K562 (cell line): ENCODE measurements around the gene PHF1. TPM values are rescaled to one million over a fixed set of nuclear protein-coding genes. Genes with fewer than 3 reads are reported as not detected.

Experiments used
- BRD9 ChIP-seq: fragments of 450-650 bp; IDR thresholded peaks from 2 replicates; pipeline ENCODE4 v1.6.1; 2018; ENCODE audit warnings: low read depth; ENCODE audit not compliant: partially characterized antibody
- CREBBP ChIP-seq: IDR thresholded peaks from one replicate; pipeline ENCODE4 v1.6.1; 2012; ENCODE audit warnings: low read depth, mild to moderate bottlenecking, control low read depth, inconsistent platforms, low read length
- ELF2 ChIP-seq: fragments of 250-450 bp; sonication (Bioruptor Pico); IDR thresholded peaks from 2 replicates; pipeline ENCODE4 v1.5.0; 2021; ENCODE audit warnings: mild to moderate bottlenecking
- POLR2AphosphoS2 ChIP-seq: IDR thresholded peaks from 2 replicates; pipeline ENCODE4 v1.6.1; 2012; ENCODE audit warnings: low read length, improper control_type of control experiment
- TSC22D4 ChIP-seq: fragments of 450-650 bp; IDR thresholded peaks from 2 replicates; pipeline ENCODE4 v1.6.1; 2016; ENCODE audit warnings: missing genetic modification characterization, missing biosample characterization, control low read depth
- ZFPM2 ChIP-seq: fragments of 250-450 bp; sonication (Bioruptor Pico); IDR thresholded peaks from 2 replicates; pipeline ENCODE4 v1.5.1; 2022; ENCODE audit warnings: mild to moderate bottlenecking
- ZNF175 ChIP-seq: fragments of 200-800 bp; sonication (Bioruptor generic); IDR thresholded peaks from 2 replicates; pipeline ENCODE4 v1.6.1; 2016; ENCODE audit warnings: low read depth, mild to moderate bottlenecking, missing genetic modification characterization, missing compliant biosample characterization
- ZNF41 ChIP-seq: fragments of 250-450 bp; sonication (Bioruptor Pico); conservative IDR thresholded peaks from 2 replicates; pipeline ENCODE4 v1.4.0; 2020; ENCODE audit warnings: mild to moderate bottlenecking
- polyA plus RNA-seq, 8 experiments: library from polyadenylated mRNA; depleted of rRNA in 4 of 8; stranded (reverse) in 5 of 8; unstranded in 3 of 8; fragments of >200 nt; fragmentation: Nextera tagmentation in 2 of 8; fragmentation: Illumina TruSeq in 1 of 8; extraction: Ambion mirVana in 2 of 8; extraction: Trizol in 1 of 8; gene quantifications; 2 replicates each; pipeline versions ENCODE4 v1.2.1 to v1.2.3, GENCODE V29; 2011 to 2014; ENCODE audit warnings: inconsistent platforms in 1 of 8, missing spikeins in 1 of 8
- total RNA-seq, 7 experiments: library from RNA; depleted of rRNA in 6 of 7; stranded (reverse); fragments of >200 nt in 6 of 7; fragmentation: Illumina TruSeq in 2 of 7; extraction: Trizol in 2 of 7; gene quantifications; 2 replicates each; pipeline versions ENCODE4 v1.2.1 to v1.2.3, GENCODE V29; 2011 to 2021; ENCODE audit warnings: low replicate concordance in 1 of 7
- TF ChIP-seq, protein P1 (sequence below): fragments of 450-650 bp; IDR thresholded peaks from 2 replicates; pipeline ENCODE4 v1.6.1; 2017; ENCODE audit warnings: antibody characterized with exemption, mild to moderate bottlenecking
- TF ChIP-seq, protein P2 (sequence below): sonication (generic); formaldehyde crosslinking; IDR thresholded peaks from 2 replicates; pipeline ENCODE4 v1.4.0; 2020; ENCODE audit warnings: mild to moderate bottlenecking, missing genetic modification reagents
- TF ChIP-seq, protein P3 (sequence below): sonication (generic); formaldehyde crosslinking; IDR thresholded peaks from 2 replicates; pipeline ENCODE4 v1.8.0; 2022; ENCODE audit warnings: missing genetic modification reagents, mild to moderate bottlenecking, borderline replicate concordance
- TF ChIP-seq, protein P4 (sequence below), 2 experiments: IDR thresholded peaks; 2 replicates each; pipeline ENCODE4 v1.6.1; 2011; ENCODE audit warnings: borderline replicate concordance in 1 of 2, control low read depth in 1 of 2, low read depth in 1 of 2, low read length in 1 of 2, mild to moderate bottlenecking in 1 of 2, mixed read lengths in 1 of 2, moderate library complexity in 1 of 2; ENCODE audit not compliant: insufficient read depth in 1 of 2, insufficient read length in 1 of 2, poor library complexity in 1 of 2, severe bottlenecking in 1 of 2; ENCODE audit errors: extremely low read depth in 1 of 2
- TF ChIP-seq, protein P5 (sequence below): sonication (generic); formaldehyde crosslinking; IDR thresholded peaks from 2 replicates; pipeline ENCODE4 v1.8.1; 2023; ENCODE audit warnings: mild to moderate bottlenecking, missing genetic modification reagents

The PHF1 gene
- total and polyA plus RNA-seq, 9 of the 15 experiments (the other 6 are each of a cell fraction or from before 2014, with no cell fraction given): 3.7 to 64.2 (median 33.7) TPM

DNA sequence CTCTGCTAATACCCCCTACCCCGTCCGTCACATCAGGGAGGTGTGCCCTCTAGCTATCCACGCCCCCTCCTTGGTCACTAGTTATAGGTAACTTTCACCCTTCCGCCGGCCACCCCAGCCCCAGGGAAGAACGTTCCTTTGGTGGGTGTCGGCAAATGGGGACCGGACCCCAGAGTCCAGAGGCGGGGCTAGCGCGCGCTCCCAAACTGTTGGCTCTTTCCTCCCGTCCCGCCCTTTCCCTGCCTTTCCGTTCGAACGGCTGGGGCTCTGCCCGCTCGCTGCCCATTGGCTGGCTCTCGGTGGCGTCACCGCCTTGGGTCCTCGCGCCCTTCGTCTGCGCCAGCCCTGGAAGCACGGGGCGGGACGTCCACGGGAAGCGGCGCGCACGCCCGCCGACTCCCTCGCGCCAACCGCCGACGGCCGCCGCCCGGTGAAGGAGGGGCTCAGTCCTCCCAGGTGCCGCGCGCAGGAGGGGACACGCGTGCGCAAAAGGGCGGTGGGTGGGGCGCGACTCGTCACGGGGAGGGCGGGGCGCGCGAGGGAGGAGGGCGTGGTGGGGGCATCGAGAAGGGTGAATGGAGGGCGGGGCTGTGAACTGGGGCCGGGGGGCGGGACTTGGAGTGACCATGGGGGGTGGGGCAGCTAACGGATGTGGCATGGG, 634 bp upstream of the PHF1 start (continued):
- TF ChIP-seq, protein P1, sequence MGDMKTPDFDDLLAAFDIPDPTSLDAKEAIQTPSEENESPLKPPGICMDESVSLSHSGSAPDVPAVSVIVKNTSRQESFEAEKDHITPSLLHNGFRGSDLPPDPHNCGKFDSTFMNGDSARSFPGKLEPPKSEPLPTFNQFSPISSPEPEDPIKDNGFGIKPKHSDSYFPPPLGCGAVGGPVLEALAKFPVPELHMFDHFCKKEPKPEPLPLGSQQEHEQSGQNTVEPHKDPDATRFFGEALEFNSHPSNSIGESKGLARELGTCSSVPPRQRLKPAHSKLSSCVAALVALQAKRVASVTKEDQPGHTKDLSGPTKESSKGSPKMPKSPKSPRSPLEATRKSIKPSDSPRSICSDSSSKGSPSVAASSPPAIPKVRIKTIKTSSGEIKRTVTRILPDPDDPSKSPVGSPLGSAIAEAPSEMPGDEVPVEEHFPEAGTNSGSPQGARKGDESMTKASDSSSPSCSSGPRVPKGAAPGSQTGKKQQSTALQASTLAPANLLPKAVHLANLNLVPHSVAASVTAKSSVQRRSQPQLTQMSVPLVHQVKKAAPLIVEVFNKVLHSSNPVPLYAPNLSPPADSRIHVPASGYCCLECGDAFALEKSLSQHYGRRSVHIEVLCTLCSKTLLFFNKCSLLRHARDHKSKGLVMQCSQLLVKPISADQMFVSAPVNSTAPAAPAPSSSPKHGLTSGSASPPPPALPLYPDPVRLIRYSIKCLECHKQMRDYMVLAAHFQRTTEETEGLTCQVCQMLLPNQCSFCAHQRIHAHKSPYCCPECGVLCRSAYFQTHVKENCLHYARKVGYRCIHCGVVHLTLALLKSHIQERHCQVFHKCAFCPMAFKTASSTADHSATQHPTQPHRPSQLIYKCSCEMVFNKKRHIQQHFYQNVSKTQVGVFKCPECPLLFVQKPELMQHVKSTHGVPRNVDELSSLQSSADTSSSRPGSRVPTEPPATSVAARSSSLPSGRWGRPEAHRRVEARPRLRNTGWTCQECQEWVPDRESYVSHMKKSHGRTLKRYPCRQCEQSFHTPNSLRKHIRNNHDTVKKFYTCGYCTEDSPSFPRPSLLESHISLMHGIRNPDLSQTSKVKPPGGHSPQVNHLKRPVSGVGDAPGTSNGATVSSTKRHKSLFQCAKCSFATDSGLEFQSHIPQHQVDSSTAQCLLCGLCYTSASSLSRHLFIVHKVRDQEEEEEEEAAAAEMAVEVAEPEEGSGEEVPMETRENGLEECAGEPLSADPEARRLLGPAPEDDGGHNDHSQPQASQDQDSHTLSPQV: 0 out of 2 replicates have a peak, but pooled peaks have one; percentile 17
- TF ChIP-seq ELF2 (CRISPR knock-in tag) (peak; percentile 25; the same call in 1 of the 2 replicates), ZFPM2 (CRISPR knock-in tag) (0 out of 2 replicates have a peak, but pooled peaks have one; percentile 57), TSC22D4 (tag) (no peak), POLR2AphosphoS2 (peak; percentile 100), ZNF175 (CRISPR knock-in tag) (no peak), BRD9 (no peak), CREBBP (no peak), ZNF41 (CRISPR knock-in tag) (no peak)
- TF ChIP-seq, protein P2, sequence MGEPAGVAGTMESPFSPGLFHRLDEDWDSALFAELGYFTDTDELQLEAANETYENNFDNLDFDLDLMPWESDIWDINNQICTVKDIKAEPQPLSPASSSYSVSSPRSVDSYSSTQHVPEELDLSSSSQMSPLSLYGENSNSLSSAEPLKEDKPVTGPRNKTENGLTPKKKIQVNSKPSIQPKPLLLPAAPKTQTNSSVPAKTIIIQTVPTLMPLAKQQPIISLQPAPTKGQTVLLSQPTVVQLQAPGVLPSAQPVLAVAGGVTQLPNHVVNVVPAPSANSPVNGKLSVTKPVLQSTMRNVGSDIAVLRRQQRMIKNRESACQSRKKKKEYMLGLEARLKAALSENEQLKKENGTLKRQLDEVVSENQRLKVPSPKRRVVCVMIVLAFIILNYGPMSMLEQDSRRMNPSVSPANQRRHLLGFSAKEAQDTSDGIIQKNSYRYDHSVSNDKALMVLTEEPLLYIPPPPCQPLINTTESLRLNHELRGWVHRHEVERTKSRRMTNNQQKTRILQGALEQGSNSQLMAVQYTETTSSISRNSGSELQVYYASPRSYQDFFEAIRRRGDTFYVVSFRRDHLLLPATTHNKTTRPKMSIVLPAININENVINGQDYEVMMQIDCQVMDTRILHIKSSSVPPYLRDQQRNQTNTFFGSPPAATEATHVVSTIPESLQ (CRISPR knock-in tag): peak; percentile 97; the same call in 1 of the 2 replicates
- TF ChIP-seq, protein P3, sequence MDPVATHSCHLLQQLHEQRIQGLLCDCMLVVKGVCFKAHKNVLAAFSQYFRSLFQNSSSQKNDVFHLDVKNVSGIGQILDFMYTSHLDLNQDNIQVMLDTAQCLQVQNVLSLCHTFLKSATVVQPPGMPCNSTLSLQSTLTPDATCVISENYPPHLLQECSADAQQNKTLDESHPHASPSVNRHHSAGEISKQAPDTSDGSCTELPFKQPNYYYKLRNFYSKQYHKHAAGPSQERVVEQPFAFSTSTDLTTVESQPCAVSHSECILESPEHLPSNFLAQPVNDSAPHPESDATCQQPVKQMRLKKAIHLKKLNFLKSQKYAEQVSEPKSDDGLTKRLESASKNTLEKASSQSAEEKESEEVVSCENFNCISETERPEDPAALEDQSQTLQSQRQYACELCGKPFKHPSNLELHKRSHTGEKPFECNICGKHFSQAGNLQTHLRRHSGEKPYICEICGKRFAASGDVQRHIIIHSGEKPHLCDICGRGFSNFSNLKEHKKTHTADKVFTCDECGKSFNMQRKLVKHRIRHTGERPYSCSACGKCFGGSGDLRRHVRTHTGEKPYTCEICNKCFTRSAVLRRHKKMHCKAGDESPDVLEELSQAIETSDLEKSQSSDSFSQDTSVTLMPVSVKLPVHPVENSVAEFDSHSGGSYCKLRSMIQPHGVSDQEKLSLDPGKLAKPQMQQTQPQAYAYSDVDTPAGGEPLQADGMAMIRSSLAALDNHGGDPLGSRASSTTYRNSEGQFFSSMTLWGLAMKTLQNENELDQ (CRISPR knock-in tag): no peak
- TF ChIP-seq, protein P4, sequence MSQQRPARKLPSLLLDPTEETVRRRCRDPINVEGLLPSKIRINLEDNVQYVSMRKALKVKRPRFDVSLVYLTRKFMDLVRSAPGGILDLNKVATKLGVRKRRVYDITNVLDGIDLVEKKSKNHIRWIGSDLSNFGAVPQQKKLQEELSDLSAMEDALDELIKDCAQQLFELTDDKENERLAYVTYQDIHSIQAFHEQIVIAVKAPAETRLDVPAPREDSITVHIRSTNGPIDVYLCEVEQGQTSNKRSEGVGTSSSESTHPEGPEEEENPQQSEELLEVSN (IDR thresholded peaks at IDR 0.05; ENCODE audit: borderline replicate concordance in 1 of 2, extremely low read depth in 1 of 2, insufficient read depth in 1 of 2, insufficient read length in 1 of 2, low read depth in 1 of 2, low read length in 1 of 2, poor library complexity in 1 of 2, severe bottlenecking in 1 of 2): peak; percentile 95 to 97
- TF ChIP-seq, protein P5, sequence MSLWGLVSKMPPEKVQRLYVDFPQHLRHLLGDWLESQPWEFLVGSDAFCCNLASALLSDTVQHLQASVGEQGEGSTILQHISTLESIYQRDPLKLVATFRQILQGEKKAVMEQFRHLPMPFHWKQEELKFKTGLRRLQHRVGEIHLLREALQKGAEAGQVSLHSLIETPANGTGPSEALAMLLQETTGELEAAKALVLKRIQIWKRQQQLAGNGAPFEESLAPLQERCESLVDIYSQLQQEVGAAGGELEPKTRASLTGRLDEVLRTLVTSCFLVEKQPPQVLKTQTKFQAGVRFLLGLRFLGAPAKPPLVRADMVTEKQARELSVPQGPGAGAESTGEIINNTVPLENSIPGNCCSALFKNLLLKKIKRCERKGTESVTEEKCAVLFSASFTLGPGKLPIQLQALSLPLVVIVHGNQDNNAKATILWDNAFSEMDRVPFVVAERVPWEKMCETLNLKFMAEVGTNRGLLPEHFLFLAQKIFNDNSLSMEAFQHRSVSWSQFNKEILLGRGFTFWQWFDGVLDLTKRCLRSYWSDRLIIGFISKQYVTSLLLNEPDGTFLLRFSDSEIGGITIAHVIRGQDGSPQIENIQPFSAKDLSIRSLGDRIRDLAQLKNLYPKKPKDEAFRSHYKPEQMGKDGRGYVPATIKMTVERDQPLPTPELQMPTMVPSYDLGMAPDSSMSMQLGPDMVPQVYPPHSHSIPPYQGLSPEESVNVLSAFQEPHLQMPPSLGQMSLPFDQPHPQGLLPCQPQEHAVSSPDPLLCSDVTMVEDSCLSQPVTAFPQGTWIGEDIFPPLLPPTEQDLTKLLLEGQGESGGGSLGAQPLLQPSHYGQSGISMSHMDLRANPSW: peak; percentile 69; the same call in 1 of the 2 replicates
